GM12878 (cell line): ENCODE measurements around the gene OR2C3. TPM values are rescaled to one million over a fixed set of nuclear protein-coding genes. Genes with fewer than 3 reads are reported as not detected.

Source experiments
- ATAC-seq: fragments of 200-7000 bp; cut with Tn5 transposase; 3 replicates; pipeline ENCODE4 v1.9.1; 2020; ENCODE audit warnings: mild to moderate bottlenecking, moderate library complexity
- BruUV-seq: library from RNA; stranded (reverse); fragments of 400-500 nt; replicated peaks from 2 replicates; lab custom pipeline; 2021; lab: Mats Ljungman, UMichigan
- CTCF ChIA-PET: fragments of 300-600 bp; sonication (Branson Sonifier 250); formaldehyde crosslinking; extraction: SDS; loops from one replicate; lab custom pipeline; 2021; ENCODE audit warnings: inconsistent platforms; lab: Yijun Ruan, JAX
- POLR2A ChIA-PET: fragments of 350-600 bp; formaldehyde crosslinking; extraction: SDS; loops from one replicate; lab custom pipeline; 2021; ENCODE audit warnings: inconsistent platforms; lab: Charles Lee
- RAD21 ChIA-PET: fragments of 300-600 bp; sonication (Branson Sonifier 250); formaldehyde crosslinking; loops from one replicate; lab custom pipeline; 2023; ENCODE audit warnings: antibody characterized with exemption; ENCODE audit not compliant: unreplicated experiment; lab: Charles Lee
- SMC1A ChIA-PET: fragments of 300-600 bp; sonication (Branson Sonifier 250); formaldehyde crosslinking; loops from one replicate; lab custom pipeline; 2023; ENCODE audit not compliant: unreplicated experiment, uncharacterized antibody; lab: Charles Lee
- DNase-seq: peaks from one replicate; pipeline ENCODE4 v3.0.0-alpha.2; 2011; ENCODE audit warnings: low read depth, low spot score
- FAIRE-seq: peaks from 3 replicates; lab custom pipeline; 2011; peaks lifted over from hg19 to GRCh38; lab: Jason Lieb, UNC
- H2AFZ ChIP-seq: 2 replicates; pipeline ENCODE4 v1.6.0; 2011; ENCODE audit warnings: low read depth, low read length, control low read depth; ENCODE audit not compliant: control insufficient read depth
- H3K27ac ChIP-seq: 2 replicates; pipeline ENCODE4 v1.5.1; 2011; ENCODE audit warnings: control low read depth; ENCODE audit not compliant: control insufficient read depth, insufficient read depth
- H3K27me3 ChIP-seq, 2 experiments: replicated peaks in 1 of 2; 2 replicates each; pipeline versions ENCODE4 v1.6.0 to v1.6.1; 2011; ENCODE audit warnings: low read length in 1 of 2; ENCODE audit not compliant: control insufficient read depth in 2 of 2, insufficient read depth in 2 of 2
- H3K36me3 ChIP-seq, 2 experiments: 2 replicates each; pipeline ENCODE4 v1.5.1; 2011; ENCODE audit warnings: low read length in 1 of 2; ENCODE audit not compliant: control insufficient read depth in 2 of 2, insufficient read depth in 2 of 2
- H3K4me1 ChIP-seq: 2 replicates; pipeline ENCODE4 v1.6.1; 2011; ENCODE audit warnings: mild to moderate bottlenecking, low read length, moderate library complexity, mixed read lengths; ENCODE audit not compliant: control insufficient read depth, insufficient read depth
- H3K4me2 ChIP-seq: 2 replicates; pipeline ENCODE4 v1.6.0; 2011; ENCODE audit warnings: control low read depth; ENCODE audit not compliant: control insufficient read depth, insufficient read depth
- H3K4me3 ChIP-seq: fragments of 200-600 bp; sonication (generic); 2 replicates; pipeline ENCODE4 v1.5.1; 2016
- H3K79me2 ChIP-seq: 2 replicates; pipeline ENCODE4 v1.6.0; 2011; ENCODE audit warnings: low read length; ENCODE audit not compliant: control insufficient read depth, insufficient read depth
- H3K9ac ChIP-seq: 2 replicates; pipeline ENCODE4 v1.8.0; 2011; ENCODE audit warnings: low read length, control low read depth, mixed read lengths; ENCODE audit not compliant: control insufficient read depth, insufficient read depth
- H3K9me3 ChIP-seq: replicated peaks from 3 replicates; pipeline ENCODE4 v1.5.1; 2011; ENCODE audit warnings: mild to moderate bottlenecking, low read length; ENCODE audit not compliant: control insufficient read depth, insufficient read depth
- H4K20me1 ChIP-seq: 2 replicates; pipeline ENCODE4 v1.6.0; 2011; ENCODE audit not compliant: control insufficient read depth, insufficient read depth
- ATF2 ChIP-seq: IDR thresholded peaks from 2 replicates; pipeline ENCODE4 v1.6.1; 2012; ENCODE audit warnings: low read length, inconsistent platforms
- BHLHE40 ChIP-seq, 2 experiments: fragments of 450-650 bp in 1 of 2; IDR thresholded peaks; 2 replicates each; pipeline ENCODE4 v1.6.1; 2011 to 2017; ENCODE audit warnings: low read depth in 2 of 2, borderline replicate concordance in 1 of 2, improper control_type of control experiment in 1 of 2, low read length in 1 of 2, mild to moderate bottlenecking in 1 of 2
- EZH2 ChIP-seq: IDR thresholded peaks from 2 replicates; pipeline ENCODE4 v1.6.1; 2012; ENCODE audit warnings: low read depth, mild to moderate bottlenecking, control low read depth, inconsistent platforms, low read length, borderline replicate concordance; ENCODE audit not compliant: control insufficient read depth
- FOS ChIP-seq: IDR thresholded peaks from 3 replicates; pipeline ENCODE4 v1.6.1; 2011; ENCODE audit warnings: borderline replicate concordance; ENCODE audit not compliant: insufficient read length; ENCODE audit errors: extremely low read depth
- IRF3 ChIP-seq: fragments of 450-650 bp; IDR thresholded peaks from 2 replicates; pipeline ENCODE4 v1.6.1; 2014; ENCODE audit warnings: mild to moderate bottlenecking
- NFYB ChIP-seq: IDR thresholded peaks from 2 replicates; pipeline ENCODE4 v1.6.1; 2011; ENCODE audit warnings: low read depth, mild to moderate bottlenecking, low read length, improper control_type of control experiment, moderate library complexity; ENCODE audit not compliant: insufficient read depth
- POLR2A ChIP-seq: IDR thresholded peaks from 2 replicates; pipeline ENCODE4 v1.6.1; 2011; ENCODE audit warnings: low read depth, mild to moderate bottlenecking, low read length
- SIN3A ChIP-seq: IDR thresholded peaks from 2 replicates; pipeline ENCODE4 v1.6.1; 2012; ENCODE audit warnings: low read depth, low read length, improper control_type of control experiment
- SREBF1 ChIP-seq: IDR thresholded peaks from 2 replicates; pipeline ENCODE4 v1.6.1; 2012; ENCODE audit warnings: mild to moderate bottlenecking, low read length
- STAT1 ChIP-seq: fragments of 450-650 bp; conservative IDR thresholded peaks from 2 replicates; pipeline ENCODE4 v1.6.1; 2014; ENCODE audit warnings: antibody characterized with exemption, mild to moderate bottlenecking
- YY1 ChIP-seq: IDR thresholded peaks from 2 replicates; pipeline ENCODE4 v1.6.1; 2011; ENCODE audit warnings: low read depth, mild to moderate bottlenecking, low read length
- ZNF207 ChIP-seq: fragments of 450-650 bp; IDR thresholded peaks from 2 replicates; pipeline ENCODE4 v1.6.1; 2014; ENCODE audit warnings: antibody characterized with exemption, mild to moderate bottlenecking, borderline replicate concordance
- ZNF274 ChIP-seq: IDR thresholded peaks from one replicate; pipeline ENCODE4 v1.8.0; 2011; ENCODE audit not compliant: insufficient read length, insufficient read depth
- ZNF622 ChIP-seq: fragments of 450-650 bp; IDR thresholded peaks from 2 replicates; pipeline ENCODE4 v1.6.1; 2017; ENCODE audit warnings: mild to moderate bottlenecking, inconsistent platforms
- WGBS: methylation state at CpG from one replicate; pipeline ENCODE4 v1.1.6; 2016; ENCODE audit warnings: low lambda C conversion rate; ENCODE audit not compliant: insufficient replicate concordance, insufficient coverage; ENCODE audit errors: missing lambda C conversion rate; 5-methylcytosine and 5-hydroxymethylcytosine counted together
- in situ Hi-C: fragments of 300-500 bp; cut with MboI; formaldehyde crosslinking; loops from 9 replicates; pipeline ENCODE4 v1.14.3; 2018; ENCODE audit warnings: mixed read lengths
- intact Hi-C: fragments of 100-400 bp; cut with micrococcal nuclease; formaldehyde crosslinking; loops from one replicate; pipeline ENCODE4 v1.14.2; 2022; ENCODE audit not compliant: unreplicated experiment
- polyA plus RNA-seq, 11 experiments: library from polyadenylated mRNA; depleted of rRNA in 4 of 11; unstranded in 6 of 11; stranded (reverse) in 5 of 11; fragments of >200 nt; fragmentation: Nextera tagmentation in 4 of 11; fragmentation: Illumina TruSeq in 1 of 11; extraction: Ambion mirVana in 4 of 11; extraction: Trizol in 1 of 11; gene quantifications; 1 replicate in 1 of 11; 2 replicates in 10 of 11; pipeline versions ENCODE4 v1.2.1 to v1.2.3, GENCODE V29; 2011 to 2016; ENCODE audit warnings: inconsistent platforms in 2 of 11, missing spikeins in 2 of 11, low read depth in 1 of 11
- total RNA-seq, 4 experiments: library from RNA; depleted of rRNA in 3 of 4; stranded (reverse); fragments of >200 nt in 3 of 4; fragmentation: Illumina TruSeq in 1 of 4; extraction: Trizol in 1 of 4; gene quantifications; 2 replicates each; pipeline versions ENCODE4 v1.2.1 to v1.2.3, GENCODE V29; 2013 to 2021

OR2C3 gene
- total and polyA plus RNA-seq, 10 of the 15 experiments (the other 5 are each of a cell fraction or from before 2014, with no cell fraction given) = not detected

DNA sequence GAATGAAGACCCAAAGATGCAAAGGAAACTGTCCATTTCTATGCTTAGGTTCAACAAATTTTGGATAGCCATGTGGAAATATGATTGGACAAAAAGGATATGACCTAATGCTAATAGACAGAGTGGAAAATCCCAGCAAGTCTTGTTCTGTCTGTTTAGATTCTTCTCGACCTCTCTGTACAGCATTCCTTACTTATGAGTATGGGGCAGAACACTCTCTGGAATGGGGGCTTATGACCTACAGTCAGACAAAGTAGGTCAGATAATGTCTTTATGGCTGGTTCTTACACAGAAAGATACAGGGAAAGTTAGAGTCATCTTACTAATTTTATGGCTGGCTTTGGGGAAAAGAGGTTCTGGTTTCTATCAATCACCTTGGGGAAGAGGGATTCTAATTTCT, 15.5 kb upstream of the OR2C3 start:
- Histone ChIP-seq H2AFZ (no peak overlapping the region), H3K4me3 (no peak overlapping the region), H3K9me3 (no peaks in the 10 kb centered on the region)
- RAD21 ChIA-PET = no interaction called here
- BruUV-seq = no TSS peak
- intact Hi-C loops = no loop called here
- CTCF ChIA-PET = no interaction called here
- DNase-seq = no peak
- no peak for TF ChIP-seq SREBF1
- TF ChIP-seq POLR2A = no peak
- no peak for TF ChIP-seq EZH2
- no peak for TF ChIP-seq FOS
- TF ChIP-seq ATF2 = no peak
- no peak for TF ChIP-seq ZNF622
- no peak for TF ChIP-seq SIN3A
- TF ChIP-seq NFYB = no peak
- no peak for TF ChIP-seq BHLHE40 (IDR thresholded peaks at IDR 0.05; ENCODE audit: borderline replicate concordance in 1 of 2, low read depth in 2 of 2, low read length in 1 of 2)
- no peak for TF ChIP-seq ZNF207
- TF ChIP-seq ZNF274 = no peak
- TF ChIP-seq STAT1 = no peak
- TF ChIP-seq YY1 = no peak
- TF ChIP-seq IRF3 = no peak
- TF ChIP-seq, all 136 proteins: peak for 0
- H3K27me3 ChIP-seq = no peaks in the 10 kb centered on the region; a peak in 1 of 4 replicates
- FAIRE-seq = no peak
- H4K20me1 ChIP-seq = no peaks in the 10 kb centered on the region
- SMC1A ChIA-PET = no interaction called here
- H3K4me1 ChIP-seq = no peaks in the 10 kb centered on the region
- POLR2A ChIA-PET = no interaction called here
- 0% methylated on average over 1 of the region's 1 CpG for WGBS
- H3K27ac ChIP-seq = no peak overlapping the region
- H3K36me3 ChIP-seq = no peaks in the 10 kb centered on the region
- no peak overlapping the region for H3K9ac ChIP-seq
- in situ Hi-C loops = no loop called here
- no peak for ATAC-seq
- H3K79me2 ChIP-seq = no peaks in the 10 kb centered on the region
- no peak overlapping the region for H3K4me2 ChIP-seq
